ENCODE measurements around the gene JADE3.
A peak's percentile ranks its signal among the peaks of the same experiment; 100 is the strongest.
"Not testable (repeated sequence)": the region's sequence is repeated elsewhere in the genome, so short reads cannot be mapped to it uniquely, and the experiment has no call there.

Gene JADE3

GRCh38 chrX:46938589-46938988 lies 26.4 kb downstream of the JADE3 start:
- no peak for DNase-seq

DNA sequence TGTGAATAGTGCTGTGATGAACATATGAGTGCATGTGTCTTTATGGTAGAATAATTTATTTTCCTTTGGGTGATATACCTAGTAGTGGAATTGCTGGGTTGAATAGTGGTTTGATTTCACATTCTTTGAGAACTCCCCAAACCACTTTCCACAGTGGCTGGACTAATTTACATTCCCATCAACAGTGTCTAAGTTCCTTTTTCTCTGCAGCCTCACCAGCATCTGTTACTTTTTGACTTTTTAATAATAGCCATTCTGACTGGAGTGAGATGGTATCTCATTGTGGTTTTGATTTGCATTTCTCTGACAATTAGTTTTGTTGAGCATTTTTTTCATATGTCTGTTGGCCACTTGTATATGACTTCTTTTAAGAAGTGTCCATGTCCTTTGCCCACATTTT lies 29.1 kb downstream of the JADE3 start:
- DNase-seq = no peak

- DNase-seq = no peak
Measured at GRCh38 chrX:46953137-46953527, 40.9 kb downstream of the JADE3 start.

GRCh38 chrX:46953597-46953996 lies 41.4 kb downstream of the JADE3 start:
- DNase-seq = no peak

DNA sequence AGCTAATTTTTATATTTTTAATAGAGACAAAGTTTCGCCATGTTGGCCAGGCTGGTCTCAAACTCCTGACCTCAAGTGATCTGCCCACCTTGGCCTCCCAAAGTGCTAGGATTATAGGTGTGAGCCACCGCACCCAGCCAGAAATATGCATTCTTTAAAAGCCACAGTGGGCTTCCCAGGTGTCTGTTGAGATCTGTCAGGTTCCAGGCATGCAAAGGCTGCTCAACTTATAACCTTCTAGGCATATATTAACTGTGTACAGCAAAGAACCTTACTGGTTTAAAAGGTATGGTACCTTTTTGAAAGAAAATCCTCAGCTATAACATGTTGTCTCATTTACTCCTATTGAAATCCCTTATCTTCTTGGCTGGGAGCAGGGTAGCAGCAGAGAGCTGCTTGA lies 42.5 kb downstream of the JADE3 start:
- no peak for DNase-seq

GRCh38 chrX:46956589-46956988 lies 44.4 kb downstream of the JADE3 start:
- not testable (repeated sequence) for DNase-seq

- no peak for DNase-seq
Measured at GRCh38 chrX:46957297-46957696, 45.1 kb downstream of the JADE3 start.

DNA sequence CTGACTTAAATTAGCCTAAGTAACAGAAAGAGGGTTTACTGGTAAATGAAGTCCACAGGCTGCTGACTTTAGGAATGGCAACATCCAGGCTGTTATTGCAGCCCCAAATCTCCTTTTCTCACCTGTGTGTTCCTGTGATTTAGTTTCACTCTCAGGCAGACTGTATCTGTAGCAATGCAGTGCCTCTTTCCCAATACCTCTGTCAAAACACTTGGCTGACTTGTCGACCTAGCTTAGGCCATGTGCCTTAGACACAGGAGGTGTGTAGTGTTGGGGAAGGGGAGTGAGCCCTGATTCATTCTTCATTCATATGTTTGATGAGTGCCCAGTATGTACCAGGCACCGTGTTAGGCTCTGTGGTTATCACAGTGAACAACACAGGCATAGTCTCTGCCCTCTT lies 46.9 kb downstream of the JADE3 start:
- no peak for DNase-seq

DNA sequence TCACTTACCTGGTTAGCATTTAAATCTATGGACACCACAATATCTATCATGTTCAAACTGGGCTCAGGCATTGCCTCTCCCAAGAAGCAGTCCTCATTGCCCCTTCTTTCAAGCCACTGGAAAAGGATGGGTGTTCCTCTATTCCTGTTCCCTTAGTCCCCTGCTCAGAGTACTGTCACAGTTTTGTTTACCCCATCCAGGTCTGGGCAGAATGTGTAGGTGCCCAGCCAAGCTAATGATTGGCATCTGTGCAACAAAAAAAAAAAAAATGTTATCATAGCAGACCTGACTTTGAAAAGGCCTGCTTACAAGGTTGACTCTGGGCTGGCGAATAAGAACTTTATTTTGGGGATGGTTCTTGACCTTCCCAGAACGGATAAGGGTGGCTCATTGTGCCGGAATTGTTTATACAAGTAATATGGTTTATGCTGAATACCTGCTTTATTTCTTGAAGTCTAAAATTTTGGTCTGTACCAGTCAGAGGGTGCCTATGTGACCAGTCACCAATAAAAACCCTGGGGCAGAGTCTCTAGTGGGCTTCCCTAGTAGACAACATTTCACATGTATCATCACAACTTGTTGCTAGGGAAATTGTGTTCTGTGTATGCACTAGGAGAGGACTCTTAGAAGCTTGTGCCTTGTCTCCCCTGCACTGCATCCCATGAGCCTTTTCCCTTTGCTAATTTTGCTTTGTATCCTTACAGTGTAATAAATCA lies 47.9 kb downstream of the JADE3 start:
- no peak for DNase-seq

- DNase-seq = no peak
Measured at GRCh38 chrX:46961097-46961496, 48.9 kb downstream of the JADE3 start.

DNA sequence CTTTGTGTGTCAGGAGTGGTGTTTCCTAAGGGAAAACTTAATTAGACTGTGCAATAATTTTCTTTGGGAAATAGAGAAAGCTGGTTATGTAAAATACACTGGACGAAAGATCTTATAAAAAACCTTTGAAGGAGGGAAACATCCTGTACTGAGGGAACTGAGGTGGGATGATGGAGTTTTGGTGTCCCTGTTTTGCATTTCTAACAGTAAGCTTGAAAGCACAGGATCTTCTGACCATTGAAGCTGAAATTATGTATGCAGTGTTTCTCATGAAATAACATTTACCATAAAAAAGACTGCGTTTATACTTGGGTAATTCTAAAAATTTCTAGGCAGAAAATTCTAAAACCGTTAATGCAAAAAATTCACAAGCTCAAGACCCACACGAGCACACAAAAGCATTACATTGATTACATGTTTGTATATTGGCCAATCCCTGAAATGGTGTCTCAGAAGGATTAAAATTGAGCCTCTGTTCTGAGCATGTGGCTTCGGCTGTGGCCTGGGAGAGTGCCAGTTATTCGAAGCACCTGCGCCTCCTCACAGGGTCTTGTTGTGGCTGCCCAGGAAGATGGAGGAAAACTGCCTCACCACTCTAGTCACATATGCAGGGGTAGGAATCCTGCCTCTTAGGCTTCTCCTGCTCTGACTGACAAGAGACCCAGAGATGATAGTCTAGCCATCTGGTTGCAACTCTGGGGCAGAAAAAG lies 49.5 kb downstream of the JADE3 start:
- DNase-seq = no peak

- DNase-seq = no peak
Measured at GRCh38 chrX:46965125-46965758, 53.0 kb downstream of the JADE3 start.

GRCh38 chrX:46967547-46967946 lies 55.3 kb downstream of the JADE3 start:
- DNase-seq = peak; percentile 5

- DNase-seq = not testable (repeated sequence)
Measured at GRCh38 chrX:46977046-46977445, 64.8 kb downstream of the JADE3 start.

GRCh38 chrX:46978341-46979291 lies 66.4 kb downstream of the JADE3 start:
- peak; percentile 72 for DNase-seq

DNA sequence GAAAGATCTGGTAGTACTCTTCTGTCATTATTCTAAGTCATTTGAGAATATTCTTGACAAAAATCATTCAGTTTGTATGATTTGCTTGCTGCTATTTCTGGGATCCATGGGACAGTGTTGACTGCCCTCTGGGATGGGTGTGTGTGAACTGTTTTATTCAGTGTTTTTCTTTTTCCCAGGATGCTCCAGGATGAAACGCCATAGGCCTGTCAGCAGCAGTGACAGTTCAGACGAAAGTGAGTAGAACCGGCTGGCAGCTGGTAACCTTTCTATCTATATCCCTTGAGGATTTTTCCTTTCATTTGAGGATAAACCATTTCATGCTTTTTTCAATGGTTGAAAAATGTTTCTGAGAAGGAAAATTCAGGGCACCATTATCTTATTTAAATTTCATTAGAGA lies 72.5 kb downstream of the JADE3 start:
- DNase-seq = no peak

DNA sequence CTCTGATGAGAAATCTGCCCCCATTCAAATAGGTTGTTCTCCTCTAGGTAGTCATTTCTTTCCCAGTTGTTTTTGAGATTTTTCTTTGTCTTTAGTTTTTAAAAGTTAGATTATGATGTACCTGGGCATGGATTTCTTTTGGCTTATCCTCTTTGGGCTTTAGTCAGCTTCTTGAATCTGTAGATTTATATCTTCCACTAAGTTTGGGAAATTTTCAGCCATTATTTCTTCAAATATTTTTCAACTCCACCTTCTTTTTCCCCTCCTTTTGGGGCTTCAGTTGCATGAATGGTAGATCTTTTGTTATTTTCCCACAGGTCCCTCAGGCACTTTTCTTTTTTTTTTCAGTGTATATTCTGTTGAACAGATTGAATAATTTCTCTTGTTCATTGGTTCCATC lies 77.3 kb downstream of the JADE3 start:
- DNase-seq = no peak

- no peak for DNase-seq
Measured at GRCh38 chrX:46991664-46992063, 79.4 kb downstream of the JADE3 start.

GRCh38 chrX:46992070-46992469 lies 79.8 kb downstream of the JADE3 start:
- no peak for DNase-seq

- DNase-seq = no peak
Measured at GRCh38 chrX:46994096-46994495, 81.9 kb downstream of the JADE3 start.

DNA sequence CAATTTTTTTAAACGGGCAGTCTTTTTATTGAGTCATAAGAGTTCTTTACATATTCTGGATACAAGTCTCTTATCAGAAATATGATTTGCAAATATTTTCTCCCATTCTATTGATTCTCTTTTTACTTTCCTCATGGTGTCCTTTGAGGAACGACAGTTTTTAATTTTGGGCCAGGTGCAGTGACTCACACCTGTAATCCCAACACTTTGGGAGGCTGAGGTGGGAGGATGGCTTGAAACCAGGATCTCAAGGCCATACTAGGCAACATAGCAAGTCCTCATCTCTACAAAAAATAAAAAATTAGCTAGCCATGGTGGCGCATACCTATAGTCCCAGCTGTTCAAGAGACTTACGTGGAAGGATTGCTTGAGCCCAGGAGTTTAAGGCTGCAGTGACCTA lies 99.9 kb downstream of the JADE3 start:
- no peak for DNase-seq

DNA sequence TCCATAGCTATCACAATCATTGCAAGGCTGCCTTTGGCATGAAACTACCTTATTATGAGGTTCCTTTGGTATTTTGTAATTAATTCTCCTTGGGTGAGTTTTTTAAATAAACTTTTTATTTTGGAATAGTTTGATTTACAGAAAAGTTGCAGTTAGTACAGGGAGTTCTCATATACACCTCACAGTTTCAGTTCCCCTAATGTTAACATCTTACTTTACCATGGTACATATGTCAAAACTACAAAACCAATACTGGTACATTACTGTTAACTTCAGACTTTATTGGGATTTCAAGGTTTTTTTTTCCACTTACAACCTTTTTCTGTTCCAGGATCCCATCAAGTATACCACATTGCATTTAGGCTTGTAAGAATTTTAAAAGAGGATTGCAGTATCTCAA lies 114.0 kb downstream of the JADE3 start:
- DNase-seq = no peak

- DNase-seq = no peak
Measured at GRCh38 chrX:47030339-47030738, 118.1 kb downstream of the JADE3 start.
